ENCODE data around the gene DUSP28.

DNA sequence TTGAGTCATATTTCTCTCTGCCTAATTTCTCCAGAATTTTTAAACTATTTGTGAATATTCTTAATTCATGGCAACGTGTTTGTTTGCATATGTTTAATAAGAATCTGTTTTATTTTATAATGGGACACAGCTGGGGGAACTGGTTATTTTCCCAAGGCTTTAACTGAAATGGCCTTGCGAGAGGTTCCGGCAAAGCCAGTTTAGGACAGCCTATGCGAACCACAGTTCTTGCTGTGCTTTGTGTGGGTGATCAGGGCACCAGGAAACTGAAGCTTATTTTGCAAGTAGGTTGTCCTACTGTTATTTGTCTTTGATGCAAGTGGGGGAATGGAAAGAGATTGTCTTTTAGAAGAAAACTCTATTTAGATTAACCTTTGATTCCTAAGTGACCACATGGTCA is 8.9 kb upstream of the DUSP28 start:
- TF ChIP-seq, protein P1, sequence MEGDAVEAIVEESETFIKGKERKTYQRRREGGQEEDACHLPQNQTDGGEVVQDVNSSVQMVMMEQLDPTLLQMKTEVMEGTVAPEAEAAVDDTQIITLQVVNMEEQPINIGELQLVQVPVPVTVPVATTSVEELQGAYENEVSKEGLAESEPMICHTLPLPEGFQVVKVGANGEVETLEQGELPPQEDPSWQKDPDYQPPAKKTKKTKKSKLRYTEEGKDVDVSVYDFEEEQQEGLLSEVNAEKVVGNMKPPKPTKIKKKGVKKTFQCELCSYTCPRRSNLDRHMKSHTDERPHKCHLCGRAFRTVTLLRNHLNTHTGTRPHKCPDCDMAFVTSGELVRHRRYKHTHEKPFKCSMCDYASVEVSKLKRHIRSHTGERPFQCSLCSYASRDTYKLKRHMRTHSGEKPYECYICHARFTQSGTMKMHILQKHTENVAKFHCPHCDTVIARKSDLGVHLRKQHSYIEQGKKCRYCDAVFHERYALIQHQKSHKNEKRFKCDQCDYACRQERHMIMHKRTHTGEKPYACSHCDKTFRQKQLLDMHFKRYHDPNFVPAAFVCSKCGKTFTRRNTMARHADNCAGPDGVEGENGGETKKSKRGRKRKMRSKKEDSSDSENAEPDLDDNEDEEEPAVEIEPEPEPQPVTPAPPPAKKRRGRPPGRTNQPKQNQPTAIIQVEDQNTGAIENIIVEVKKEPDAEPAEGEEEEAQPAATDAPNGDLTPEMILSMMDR (IDR thresholded peaks at IDR 0.05): no peak
- TF ChIP-seq EZH2phosphoT487 (IDR thresholded peaks at IDR 0.05) (no peak), EZH2 (IDR thresholded peaks at IDR 0.05) (no peak)
